Caco-2 (cell line): Measurements from ENCODE around the gene VPS54. TPM values are rescaled to one million over a fixed set of nuclear protein-coding genes. Genes with fewer than 3 reads are reported as not detected.

Source experiments
- Bru-seq: library from RNA; stranded (reverse); fragments of 400-500 nt; gene quantifications from one replicate; lab custom pipeline; 2021; lab: Mats Ljungman, UMichigan
- BruChase-seq, 2 experiments: library from RNA; stranded (reverse); fragments of 400-500 nt; gene quantifications; one replicate each; lab custom pipeline; 2021; lab: Mats Ljungman, UMichigan
- BruUV-seq: library from RNA; stranded (reverse); fragments of 400-500 nt; replicated peaks from 2 replicates; lab custom pipeline; 2021; lab: Mats Ljungman, UMichigan
- CTCF ChIA-PET: fragments of 300-600 bp; sonication (Branson Sonifier 250); formaldehyde crosslinking; loops from one replicate; lab custom pipeline; 2022; ENCODE audit warnings: antibody characterized with exemption; lab: Charles Lee
- POLR2A ChIA-PET: fragments of 300-600 bp; sonication (Branson Sonifier 250); formaldehyde crosslinking; loops from one replicate; lab custom pipeline; 2022; ENCODE audit warnings: antibody characterized with exemption; lab: Charles Lee
- DNase-seq, 2 experiments: peaks; one replicate each; pipeline versions ENCODE4 v3.0.0 to v3.0.0-alpha.2; 2020 to 2022
- H3K27me3 ChIP-seq: replicated peaks from 2 replicates; pipeline ENCODE4 v1.6.0; 2011; ENCODE audit warnings: low read length; ENCODE audit not compliant: control insufficient read depth, insufficient read depth
- H3K36me3 ChIP-seq: 2 replicates; pipeline ENCODE4 v1.5.1; 2011; ENCODE audit warnings: low read length; ENCODE audit not compliant: control insufficient read depth, insufficient read depth
- H3K4me1 ChIP-seq: fragments of 250-450 bp; sonication (Bioruptor Pico); 2 replicates; pipeline ENCODE4 v1.5.1; 2020; ENCODE audit warnings: mild to moderate bottlenecking
- H3K4me3 ChIP-seq: 2 replicates; pipeline ENCODE4 v1.5.1; 2011; ENCODE audit warnings: low read depth, mild to moderate bottlenecking, control low read depth, low read length
- H3K9me3 ChIP-seq: fragments of 250-450 bp; sonication (Bioruptor Pico); 2 replicates; pipeline ENCODE4 v1.5.1; 2020; ENCODE audit warnings: mild to moderate bottlenecking, moderate library complexity
- H3K27ac Mint-ChIP-seq: one replicate; pipeline ENCODE4 v1.8.0; 2022; ENCODE audit warnings: mixed read lengths; ENCODE audit not compliant: unreplicated experiment
- H3K27me3 Mint-ChIP-seq: one replicate; pipeline ENCODE4 v1.8.0; 2022; ENCODE audit warnings: mixed read lengths; ENCODE audit not compliant: insufficient read depth, unreplicated experiment
- H3K36me3 Mint-ChIP-seq: one replicate; pipeline ENCODE4 v1.8.0; 2022; ENCODE audit warnings: mild to moderate bottlenecking, mixed read lengths; ENCODE audit not compliant: insufficient read depth, unreplicated experiment
- H3K4me1 Mint-ChIP-seq: one replicate; pipeline ENCODE4 v1.8.0; 2022; ENCODE audit warnings: low read depth, mixed read lengths; ENCODE audit not compliant: unreplicated experiment
- H3K4me3 Mint-ChIP-seq: one replicate; pipeline ENCODE4 v1.8.0; 2022; ENCODE audit warnings: mild to moderate bottlenecking, moderate library complexity, mixed read lengths; ENCODE audit not compliant: unreplicated experiment
- H3K9me3 Mint-ChIP-seq: one replicate; pipeline ENCODE4 v1.8.0; 2022; ENCODE audit warnings: mixed read lengths; ENCODE audit not compliant: unreplicated experiment
- CTCF ChIP-seq, 2 experiments: fragments of 200-600 bp in 1 of 2; IDR thresholded peaks; 1 replicate in 1 of 2; 2 replicates in 1 of 2; pipeline versions ENCODE4 v1.5.1 to v1.8.0; 2011 to 2022; ENCODE audit warnings: antibody characterized with exemption in 1 of 2, control low read depth in 1 of 2, inconsistent platforms in 1 of 2, low read depth in 1 of 2, low read length in 1 of 2, mild to moderate bottlenecking in 1 of 2, moderate library complexity in 1 of 2; ENCODE audit not compliant: insufficient read depth in 1 of 2, severe bottlenecking in 1 of 2, unreplicated experiment in 1 of 2
- intact Hi-C: fragments of 100-400 bp; cut with micrococcal nuclease; formaldehyde crosslinking; loops from one replicate; pipeline ENCODE4 v1.10.0; 2022; ENCODE audit not compliant: unreplicated experiment
- long read RNA-seq: library from polyadenylated mRNA; stranded (forward); transcript quantifications from one replicate; pipeline ENCODE4 v2.0.0, GENCODE V29; 2022
- total RNA-seq: library from RNA; stranded (reverse); gene quantifications from 2 replicates; pipeline ENCODE4 v1.2.3, GENCODE V29; 2022

VPS54 gene
- total RNA-seq (27.9 and 28.5 TPM in 2 replicates), Bru-seq, nascent RNA (percentile 91 among the genes with signal in this experiment), BruChase-seq, experiment 1, labeled RNA remaining after a 2-hour chase (percentile 83 among the genes with signal in this experiment), BruChase-seq, experiment 2, labeled RNA remaining after a 6-hour chase (percentile 80 among the genes with signal in this experiment)
- long read RNA-seq, full-length matches to known transcripts, result 9 of 26 reads
- long read RNA-seq, partial matches to known transcripts, result 3 of 26 reads
- long read RNA-seq, other reads (novel, unspliced or antisense), result 14 of 26 reads

GRCh38 chr2:64019083-64019974 lies at the start of gene VPS54:
Gene VPS54, minus strand, starts transcription at chr2:64019428. Its CDS starts 35,429 bp downstream, at chr2:63983999.
- BruUV-seq, result no TSS peak
- peak; percentile 73 to 86 for DNase-seq
- Mint-ChIP-seq H3K36me3 (peaks cover 18% of the 10 kb centered on the region), H3K4me1 (peaks cover 9% of the 10 kb centered on the region), H3K9me3 (no peaks in the 10 kb centered on the region), H3K4me3 (peak within 1 kb of the TSS; percentile 100), H3K27ac (peak within 1 kb of the TSS; percentile 96), H3K27me3 (no peaks in the 10 kb centered on the region)
- intact Hi-C loops, result loop anchor here (2.0 kb wide), 1 partner anchor 27 kb away; no protein-coding TSS in a partner anchor
- H3K4me1 ChIP-seq, result peaks cover 31% of the 10 kb centered on the region
- H3K4me3 ChIP-seq, result peak within 1 kb of the TSS; percentile 88
- no peaks in the 10 kb centered on the region for H3K9me3 ChIP-seq
- ChIA-PET CTCF (interaction anchor here (0.6 kb wide), 1 partner anchor 894 kb away, joined by 3 read pairs; no protein-coding TSS in a partner anchor), POLR2A (interaction anchor here (0.6 kb wide), 1 partner anchor 123 kb away, joined by 4 read pairs; no protein-coding TSS in a partner anchor)
- no peak for TF ChIP-seq CTCF (IDR thresholded peaks at IDR 0.05; ENCODE audit: insufficient read depth in 1 of 2, low read depth in 1 of 2, low read length in 1 of 2, severe bottlenecking in 1 of 2, unreplicated experiment in 1 of 2)
- H3K36me3 ChIP-seq, result no peaks in the 10 kb centered on the region
- no peaks in the 10 kb centered on the region for H3K27me3 ChIP-seq

GRCh38 chr2:64067326-64067725 lies 48.1 kb upstream of the VPS54 start:
- no peaks in the 10 kb centered on the region for H3K9me3 ChIP-seq
- H3K4me3 Mint-ChIP-seq, result no peak overlapping the region
- peaks cover 26% of the 10 kb centered on the region for H3K4me1 Mint-ChIP-seq
- ChIA-PET CTCF (interaction anchor here (0.7 kb wide), 1 partner anchor 45 kb away, joined by 3 read pairs; no protein-coding TSS in a partner anchor), POLR2A (no interaction called here)
- no peaks in the 10 kb centered on the region for H3K27me3 ChIP-seq
- peaks cover 41% of the 10 kb centered on the region for H3K4me1 ChIP-seq
- no peaks in the 10 kb centered on the region for H3K27me3 Mint-ChIP-seq
- no peak for DNase-seq
- H3K36me3 Mint-ChIP-seq, result peaks cover 5% of the 10 kb centered on the region
- no peak overlapping the region for H3K4me3 ChIP-seq
- TF ChIP-seq CTCF (IDR thresholded peaks at IDR 0.05; ENCODE audit: insufficient read depth in 1 of 2, low read depth in 1 of 2, low read length in 1 of 2, severe bottlenecking in 1 of 2, unreplicated experiment in 1 of 2), result no peak
- intact Hi-C loops, result no loop called here
- BruUV-seq, result no TSS peak
- no peak overlapping the region for H3K27ac Mint-ChIP-seq
- H3K9me3 Mint-ChIP-seq, result peaks cover 6% of the 10 kb centered on the region
- no peaks in the 10 kb centered on the region for H3K36me3 ChIP-seq

- BruUV-seq, result no TSS peak
- intact Hi-C loops, result loop anchor here (2.0 kb wide), 1 partner anchor 21 kb away; no protein-coding TSS in a partner anchor
- Histone ChIP-seq H3K9me3 (no peaks in the 10 kb centered on the region), H3K27me3 (no peaks in the 10 kb centered on the region), H3K4me1 (peaks cover 49% of the 10 kb centered on the region), H3K36me3 (no peaks in the 10 kb centered on the region), H3K4me3 (no peak overlapping the region)
- Mint-ChIP-seq H3K4me3 (no peak overlapping the region), H3K27me3 (no peaks in the 10 kb centered on the region), H3K27ac (peak overlapping the region; percentile 9), H3K4me1 (peaks cover 30% of the 10 kb centered on the region), H3K9me3 (no peaks in the 10 kb centered on the region), H3K36me3 (peaks cover 5% of the 10 kb centered on the region)
- POLR2A ChIA-PET, result no interaction called here
- peak in 1 of 2 experiments; percentile 27 for DNase-seq
- CTCF ChIA-PET, result no interaction called here
- no peak for TF ChIP-seq CTCF (IDR thresholded peaks at IDR 0.05; ENCODE audit: insufficient read depth in 1 of 2, low read depth in 1 of 2, low read length in 1 of 2, severe bottlenecking in 1 of 2, unreplicated experiment in 1 of 2)
Observed at GRCh38 chr2:64065516-64065915, 46.3 kb upstream of the VPS54 start.
